Glomerular visceral epithelial cell (primary cell): ENCODE results near the gene KCNJ10.

ENCODE experiments used
- DNase-seq: peaks from one replicate; pipeline ENCODE4 v3.0.0-alpha.2; 2016; ENCODE audit errors: extremely low spot score

The KCNJ10 gene

DNA sequence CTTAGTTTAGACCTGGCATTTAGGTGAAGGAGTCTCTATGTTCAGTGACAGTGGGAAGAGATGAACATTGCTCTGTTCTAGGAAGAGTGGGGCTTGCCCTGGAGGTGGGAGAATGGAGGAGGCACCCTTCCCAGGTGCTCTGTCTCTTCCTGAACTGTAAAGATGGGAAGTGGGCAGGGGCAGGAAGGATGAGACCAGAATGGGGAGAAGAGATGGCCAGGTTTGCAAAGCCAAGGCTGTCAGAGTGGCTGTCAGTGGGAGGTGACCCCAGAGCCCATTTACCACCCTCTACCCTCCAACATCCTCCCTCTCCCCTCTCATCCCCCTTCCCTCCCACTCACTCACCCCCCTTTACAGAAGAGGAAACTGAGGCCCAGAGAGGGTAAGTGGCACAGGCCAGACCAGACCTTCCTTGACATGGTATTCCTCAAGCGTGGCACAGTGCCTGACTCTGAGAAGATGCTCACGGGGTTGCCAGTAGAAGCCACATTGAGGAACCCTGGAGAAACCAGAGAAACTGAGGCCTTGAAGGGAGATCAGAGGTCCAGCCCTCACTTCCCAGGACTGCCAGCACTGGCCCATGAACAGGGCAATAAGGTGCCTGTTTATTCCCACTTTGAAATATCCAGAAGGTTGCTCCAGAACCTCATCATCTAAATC is 29.9 kb upstream of the KCNJ10 start:
- DNase-seq: no peak

DNA sequence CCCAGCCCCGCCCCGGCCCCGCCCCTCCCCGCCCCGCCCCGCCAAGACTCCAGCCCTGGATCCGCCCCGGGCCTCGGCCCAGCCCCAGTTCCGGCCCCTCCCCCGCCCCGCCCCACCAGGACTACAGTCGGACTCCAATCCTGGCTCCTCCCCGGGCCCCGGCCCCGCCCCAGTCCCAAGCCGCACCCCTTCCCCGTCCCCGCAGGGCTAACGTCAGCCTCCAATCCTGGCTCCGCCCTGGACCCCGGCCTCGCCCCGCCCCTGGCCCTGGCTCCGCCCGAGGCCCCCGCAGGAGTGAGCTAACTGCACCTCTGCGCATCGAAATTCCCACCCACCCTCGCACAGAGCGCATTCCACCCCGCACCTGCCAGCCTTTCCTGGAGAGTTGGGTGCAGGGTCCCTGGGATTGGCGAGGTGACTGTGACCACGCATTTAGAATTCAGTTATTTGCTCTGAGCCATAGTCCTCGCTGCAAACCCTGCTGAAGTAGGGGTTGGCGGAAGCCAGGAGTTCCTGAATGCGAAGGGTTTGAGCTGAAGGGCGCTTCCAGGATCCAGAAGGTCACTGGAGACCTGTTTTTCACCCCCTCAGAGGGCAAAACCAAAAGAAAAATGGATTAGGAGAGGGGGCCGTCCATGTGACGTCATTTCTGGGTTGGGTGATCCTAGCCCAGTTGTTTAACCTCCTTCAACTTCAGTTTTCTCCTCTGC is 29.0 kb upstream of the KCNJ10 start:
- peak; percentile 96 for DNase-seq

DNA sequence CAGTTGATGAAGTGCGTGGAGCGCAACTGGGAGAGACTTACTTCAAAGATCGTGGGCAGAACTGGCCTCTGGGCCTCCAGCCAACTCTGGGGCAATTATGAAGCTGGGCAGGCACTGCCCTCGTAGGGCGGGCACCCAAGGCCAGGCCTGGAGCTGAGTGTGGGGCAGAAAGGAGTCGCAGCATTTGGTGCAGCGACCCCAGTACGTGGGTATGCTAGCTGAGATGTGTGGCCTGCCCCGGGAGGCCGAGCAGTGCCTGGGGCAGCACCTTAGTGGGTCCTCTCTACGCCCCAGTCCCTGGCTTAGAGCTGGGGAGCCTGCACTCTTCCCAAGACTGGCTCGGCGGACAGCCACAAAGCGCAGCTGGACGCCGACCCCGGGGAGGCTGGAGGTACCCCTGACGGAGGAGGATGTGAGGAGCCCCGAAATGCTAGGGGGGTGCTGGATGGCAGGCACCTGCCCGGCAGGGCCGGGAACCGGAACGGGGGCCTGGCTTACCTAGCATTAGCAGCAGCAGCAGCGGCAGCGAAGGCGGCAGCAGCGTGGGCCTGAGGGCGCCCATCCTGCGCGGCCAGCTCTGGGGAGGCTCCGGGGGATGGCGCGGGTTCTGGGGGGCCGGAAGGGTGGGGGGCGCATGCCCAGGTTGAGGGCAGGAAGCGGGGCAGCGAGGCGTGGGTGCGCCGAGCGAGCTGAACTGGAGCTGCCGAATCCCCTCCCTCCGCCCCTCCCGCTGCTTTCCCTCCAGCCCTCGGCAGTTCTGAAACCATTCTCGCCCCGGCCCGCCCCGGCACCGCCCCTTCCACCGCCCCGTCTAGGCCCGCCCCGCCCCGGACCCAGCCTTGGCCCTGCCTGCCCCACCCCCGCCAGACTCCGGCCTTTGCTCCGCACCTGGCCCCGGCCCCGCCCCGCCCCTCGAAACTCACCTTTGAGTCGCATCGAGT is 28.2 kb upstream of the KCNJ10 start, which contains the start of gene IGSF8:
IGSF8 (minus strand) TSS at position 709 of the 941 bp plus-strand sequence; CDS start at position 562, 147 bp downstream.
- DNase-seq: peak; percentile 50

DNA sequence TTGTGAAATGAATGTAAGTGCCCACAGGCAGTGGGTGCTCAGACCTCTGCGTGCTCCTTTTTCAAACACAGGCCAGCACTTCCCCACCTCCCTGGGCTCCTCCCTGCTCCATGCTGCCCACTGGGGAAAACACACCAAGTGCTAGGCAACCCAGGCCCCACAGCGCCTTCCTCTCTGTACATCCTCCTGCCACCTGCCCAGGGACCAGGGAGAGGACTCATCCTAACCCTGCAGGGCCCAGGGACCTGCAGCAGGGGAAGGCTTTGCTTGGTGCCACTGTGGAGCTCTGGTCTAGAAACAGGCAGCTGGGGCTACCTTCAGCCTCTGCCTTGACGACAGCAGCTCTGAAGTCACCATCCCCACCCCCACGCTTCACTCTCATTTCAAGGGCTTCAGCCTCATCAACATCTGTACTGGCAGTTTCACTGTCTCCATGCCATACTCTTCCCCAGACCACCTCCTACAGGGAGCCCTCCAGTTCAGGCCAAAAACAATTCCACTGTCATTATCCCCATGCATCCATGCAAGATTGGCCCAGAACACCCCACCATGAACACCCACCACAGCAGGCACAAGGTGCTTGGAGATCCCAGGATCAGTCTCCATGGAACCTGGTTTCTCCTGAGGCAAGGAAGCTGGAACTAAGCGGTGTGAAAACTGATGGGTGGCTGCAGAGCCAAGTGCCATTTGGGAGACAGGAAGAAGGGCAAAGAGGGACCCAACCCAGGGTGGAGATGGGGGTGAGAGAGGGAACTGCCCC is 27.4 kb upstream of the KCNJ10 start:
- DNase-seq: no peak

DNA sequence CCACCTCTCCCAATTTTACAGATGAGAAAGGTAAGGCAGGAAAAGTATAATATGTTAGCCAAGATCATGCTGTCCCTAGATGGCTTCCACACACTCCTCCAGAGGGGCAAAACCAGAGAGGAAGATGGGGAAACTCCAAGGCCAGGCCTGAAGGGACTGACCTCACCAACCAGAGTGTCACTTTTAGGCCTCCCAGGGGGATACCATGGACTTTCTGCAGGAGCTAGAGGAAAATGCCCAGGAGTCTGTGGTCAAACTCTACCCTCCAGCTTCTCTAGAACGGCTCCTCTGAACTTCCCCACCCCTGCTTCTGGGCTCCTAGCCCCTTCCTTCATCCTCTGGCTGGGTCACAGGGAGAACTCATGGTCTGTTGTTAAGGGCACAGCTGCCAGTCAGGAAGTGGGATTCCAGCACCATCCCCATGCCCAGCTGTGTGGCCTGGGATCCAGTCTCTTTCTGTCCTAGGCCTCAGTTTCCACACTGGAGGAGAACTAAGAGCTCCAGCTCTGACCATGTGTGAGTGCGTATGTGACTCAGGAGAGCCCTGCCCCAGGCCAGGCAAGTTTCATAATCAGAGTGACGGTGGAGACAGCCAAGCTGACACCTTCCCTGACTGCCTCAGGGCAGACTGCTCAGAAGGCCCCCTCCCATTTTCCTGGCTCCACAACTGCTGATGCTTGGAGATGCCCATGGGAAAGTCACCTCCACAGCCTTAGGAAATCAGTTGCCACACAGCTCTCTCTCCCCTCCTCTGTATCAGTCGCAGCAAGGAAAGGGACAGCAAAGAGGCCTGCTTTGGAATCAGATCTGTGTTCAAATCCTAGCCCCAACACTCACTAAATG is 26.5 kb upstream of the KCNJ10 start:
- no peak for DNase-seq

DNA sequence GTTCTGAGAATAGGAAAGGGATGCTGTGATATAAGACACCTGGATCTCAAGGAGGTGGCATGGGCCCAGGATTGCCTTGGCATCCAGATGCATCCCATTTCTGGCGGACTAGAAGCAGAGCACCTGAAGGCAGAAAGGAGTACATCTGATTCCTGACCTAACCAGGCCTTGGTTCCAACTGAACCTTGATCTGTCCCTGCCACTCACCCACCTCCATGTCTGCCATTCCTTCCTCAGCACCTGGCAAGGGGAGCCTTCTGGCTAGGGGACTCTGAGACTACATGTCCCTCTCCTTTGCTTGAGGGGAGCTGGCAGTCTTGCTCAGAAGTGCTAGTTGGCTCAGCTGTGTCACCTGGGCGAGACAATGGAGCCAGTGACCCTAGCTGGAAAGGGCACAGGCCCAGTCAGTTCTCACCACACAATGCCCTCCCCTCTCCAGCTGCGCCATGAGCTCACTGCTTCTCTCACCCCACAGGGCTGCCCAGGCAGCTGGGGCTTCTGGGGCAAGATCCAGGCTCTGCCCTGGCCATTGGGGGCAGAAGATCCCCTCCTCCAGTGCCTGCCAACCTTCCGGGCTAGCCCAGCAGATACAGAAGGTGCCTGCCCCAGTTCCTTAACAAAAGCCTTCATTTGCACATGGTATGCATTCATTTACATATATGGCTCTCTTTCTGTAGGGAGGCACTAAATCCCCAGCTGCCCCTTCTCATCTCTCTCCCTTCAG is 25.6 kb upstream of the KCNJ10 start:
- DNase-seq: no peak

DNA sequence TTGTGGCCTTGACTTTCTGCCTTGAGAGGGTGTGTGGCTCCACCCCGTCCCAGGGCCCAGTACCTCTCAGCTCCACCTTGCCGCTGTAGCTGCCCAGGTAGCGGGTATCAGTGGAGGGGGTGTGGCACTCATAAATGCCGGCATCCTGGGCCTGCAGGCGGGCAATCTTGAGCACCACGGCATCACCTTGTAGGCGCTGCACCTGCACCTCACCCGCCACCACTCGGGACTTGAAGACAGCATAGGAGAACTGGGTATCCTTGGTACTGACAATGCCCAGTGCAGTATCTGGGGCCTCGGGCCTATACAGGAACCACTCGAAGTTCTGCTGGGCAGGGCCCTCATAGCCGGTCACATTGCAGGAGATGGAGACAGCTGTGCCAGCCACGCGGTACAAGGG is 24.8 kb upstream of the KCNJ10 start:
- no peak for DNase-seq

DNA sequence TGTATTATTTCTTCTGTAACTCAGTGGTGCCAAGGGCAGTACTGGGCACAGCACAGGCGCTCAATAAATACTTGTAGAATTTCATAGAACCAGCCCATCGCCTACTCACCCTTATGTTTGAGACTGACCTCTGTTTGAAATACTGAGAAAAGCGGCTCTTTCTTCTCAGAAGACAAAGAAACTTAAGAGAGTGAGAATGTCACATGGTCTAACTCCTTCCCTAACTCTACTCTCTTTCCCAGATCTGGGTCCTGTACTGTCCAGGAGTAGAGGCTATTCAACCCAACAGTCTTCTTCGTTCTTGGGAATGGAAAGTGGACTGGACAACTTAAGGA is 24.3 kb upstream of the KCNJ10 start:
- no peak for DNase-seq

DNA sequence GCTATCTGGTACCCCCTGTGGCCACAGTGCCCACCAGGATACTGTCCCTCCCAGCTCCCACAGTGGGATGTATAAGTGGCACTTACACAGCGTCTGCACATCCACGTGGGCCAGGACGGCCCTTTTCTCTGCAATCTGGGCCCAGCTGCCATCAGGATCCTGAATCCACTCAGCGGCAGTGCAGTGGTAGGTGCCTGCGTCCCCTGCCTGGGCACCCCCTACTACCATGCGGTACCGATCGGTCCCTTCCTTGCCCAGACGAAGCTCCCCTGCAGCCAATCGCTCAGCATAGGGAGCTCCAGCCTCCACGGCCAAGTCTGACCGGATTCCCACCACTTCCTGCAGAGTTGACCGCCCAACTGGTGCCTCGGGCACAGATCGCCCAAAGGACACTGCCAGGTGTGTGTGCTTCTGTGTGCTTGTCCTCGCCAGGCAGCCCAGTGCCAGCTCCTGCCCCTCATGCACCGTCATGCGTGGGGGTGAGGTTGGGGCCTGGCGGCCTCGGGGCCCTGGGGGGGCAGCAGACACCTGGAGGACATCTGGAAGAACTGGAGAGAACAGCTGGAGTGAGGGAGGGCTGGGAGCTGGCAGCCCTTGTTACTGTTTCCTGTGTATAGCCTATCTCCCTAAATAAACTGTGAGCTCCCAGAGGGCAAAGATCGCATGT is 23.8 kb upstream of the KCNJ10 start:
- no peak for DNase-seq

DNA sequence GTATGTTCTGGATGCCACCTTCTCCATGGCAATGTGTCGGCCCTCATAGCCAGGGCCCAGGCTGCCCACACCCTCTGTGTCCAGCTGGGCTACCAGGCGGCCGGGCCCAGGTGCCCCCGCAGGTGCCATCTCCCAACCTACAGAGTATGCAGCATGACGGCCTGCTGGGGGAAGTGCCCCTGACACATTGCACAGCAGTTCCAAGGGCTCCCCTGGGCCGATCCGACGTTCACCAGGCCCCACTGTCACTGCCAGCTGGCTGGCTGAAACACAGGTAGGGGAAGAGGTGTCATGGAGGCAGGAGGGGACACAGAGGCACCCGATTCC is 23.1 kb upstream of the KCNJ10 start:
- DNase-seq: no peak

DNA sequence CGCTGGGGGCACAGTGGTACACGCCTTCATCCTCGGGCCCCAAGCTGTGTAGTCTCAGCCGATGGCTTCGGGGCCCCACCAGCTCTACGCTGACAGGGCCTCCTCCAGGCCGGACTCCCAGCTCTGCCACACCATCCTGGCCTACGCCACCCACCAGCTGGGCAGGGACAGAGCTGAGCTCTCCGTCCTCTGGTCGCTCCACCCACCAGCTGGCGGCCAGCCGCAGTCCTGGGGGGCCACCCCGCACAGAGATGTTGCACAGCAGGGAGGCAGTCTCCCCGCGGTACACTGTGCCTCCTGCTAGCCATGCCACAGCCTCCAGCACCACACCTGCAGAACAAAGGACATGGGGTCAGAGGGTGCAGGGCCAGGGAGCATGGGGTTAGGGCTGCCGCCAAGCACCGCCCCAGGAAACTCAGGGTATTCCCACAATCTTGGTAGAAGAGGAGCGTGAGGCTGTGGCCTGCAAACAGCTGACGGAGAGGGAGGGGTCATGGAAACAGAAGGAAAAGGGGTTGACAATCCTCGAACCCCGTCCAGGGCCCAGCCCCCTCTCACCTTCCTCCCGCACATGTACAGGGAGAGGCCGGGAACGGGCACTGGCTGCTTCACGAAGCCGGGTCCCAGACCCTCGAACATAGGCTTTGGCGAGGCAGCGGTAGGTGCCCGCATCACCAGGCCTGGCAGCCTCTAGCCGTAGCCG is 22.6 kb upstream of the KCNJ10 start:
- DNase-seq: no peak

DNA sequence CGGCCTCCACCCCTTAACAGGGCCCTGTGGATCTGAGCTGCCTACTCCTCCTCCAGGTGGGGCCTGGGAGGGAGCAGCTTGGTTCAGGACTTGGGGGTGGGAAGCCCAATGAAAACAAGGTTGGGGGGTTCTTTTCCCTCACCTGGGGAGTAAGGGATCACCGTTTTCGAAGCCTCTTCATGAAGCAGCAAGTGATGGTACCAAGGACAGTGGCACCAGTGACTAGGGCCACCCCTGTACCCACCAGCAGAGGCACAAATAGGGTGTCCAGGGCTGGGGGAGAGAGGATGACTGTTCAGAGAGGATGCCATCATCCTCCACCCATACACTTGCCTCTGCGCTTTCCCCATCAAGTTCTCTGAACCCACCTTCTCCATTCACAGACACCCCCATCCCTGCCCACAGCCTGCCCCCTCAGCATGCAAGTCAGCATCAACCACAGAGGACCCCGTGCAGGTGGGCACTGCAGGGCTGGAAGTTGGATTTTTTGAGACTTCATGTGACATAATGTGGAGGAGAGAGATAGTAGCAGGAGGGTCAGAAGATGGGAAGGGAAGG is 21.8 kb upstream of the KCNJ10 start:
- DNase-seq: no peak

DNA sequence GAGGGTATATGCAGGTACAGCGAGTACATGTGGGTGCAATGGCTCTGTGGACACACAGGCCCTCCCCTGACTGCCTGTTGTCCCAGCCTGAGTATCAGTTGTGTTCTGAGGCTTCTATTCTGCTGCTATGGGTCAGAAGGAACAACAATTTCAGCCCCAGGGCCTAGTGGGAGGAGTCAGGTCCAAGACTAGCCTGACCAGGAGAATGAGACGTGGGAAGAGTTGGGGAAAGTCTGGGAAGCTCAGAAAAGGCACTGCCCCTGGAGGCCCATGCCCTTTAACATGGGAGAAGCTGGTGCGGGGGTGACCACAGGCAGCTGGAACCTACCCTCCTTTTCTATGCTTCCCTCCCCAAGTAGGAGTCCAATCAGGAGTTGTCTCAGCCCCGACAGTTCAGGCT is 20.8 kb upstream of the KCNJ10 start:
- DNase-seq: no peak

DNA sequence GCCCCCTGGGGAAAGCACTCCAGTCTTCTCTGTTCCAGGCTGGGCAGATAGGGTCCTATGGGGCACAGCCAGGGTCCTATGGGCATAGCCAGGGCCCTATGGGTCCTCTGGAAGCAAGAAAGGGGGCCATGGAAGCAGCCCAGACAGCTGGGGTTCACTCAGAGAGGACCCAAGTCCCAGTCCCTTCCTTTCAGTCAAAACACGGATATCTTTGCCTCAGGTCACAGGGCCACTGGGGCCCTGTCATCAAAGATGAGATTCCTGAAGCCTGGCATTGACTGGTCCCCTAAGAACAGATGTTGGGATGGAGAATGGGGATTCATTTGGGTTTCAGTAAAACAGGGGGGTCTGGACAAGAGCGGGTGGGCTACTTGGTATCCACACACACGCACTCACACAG is 19.9 kb upstream of the KCNJ10 start:
- DNase-seq: no peak

DNA sequence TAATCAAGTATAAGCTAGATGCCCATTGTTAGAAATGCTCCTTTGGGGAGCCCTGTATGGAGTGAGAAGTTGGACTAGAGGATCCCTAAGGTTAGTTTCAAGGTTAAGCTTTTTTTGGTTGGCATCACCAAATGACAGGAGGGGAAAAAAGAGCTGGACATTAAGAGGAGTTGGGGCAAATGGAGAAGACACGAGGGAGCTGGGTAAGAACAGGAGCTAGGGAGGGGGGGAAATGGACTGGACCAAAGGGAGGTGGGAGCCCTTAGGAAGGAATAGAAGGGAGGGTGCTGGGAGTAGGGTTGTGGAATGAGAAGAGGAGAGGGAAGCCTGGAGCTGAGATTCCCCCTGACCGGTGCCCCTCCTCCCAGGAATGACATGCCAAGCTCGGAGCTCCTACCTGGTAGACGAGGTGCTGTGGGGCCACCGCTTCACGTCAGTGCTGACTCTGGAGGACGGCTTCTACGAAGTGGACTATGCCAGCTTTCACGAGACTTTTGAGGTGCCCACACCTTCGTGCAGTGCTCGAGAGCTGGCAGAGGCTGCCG is 17.2 kb upstream of the KCNJ10 start:
- DNase-seq: no peak

DNA sequence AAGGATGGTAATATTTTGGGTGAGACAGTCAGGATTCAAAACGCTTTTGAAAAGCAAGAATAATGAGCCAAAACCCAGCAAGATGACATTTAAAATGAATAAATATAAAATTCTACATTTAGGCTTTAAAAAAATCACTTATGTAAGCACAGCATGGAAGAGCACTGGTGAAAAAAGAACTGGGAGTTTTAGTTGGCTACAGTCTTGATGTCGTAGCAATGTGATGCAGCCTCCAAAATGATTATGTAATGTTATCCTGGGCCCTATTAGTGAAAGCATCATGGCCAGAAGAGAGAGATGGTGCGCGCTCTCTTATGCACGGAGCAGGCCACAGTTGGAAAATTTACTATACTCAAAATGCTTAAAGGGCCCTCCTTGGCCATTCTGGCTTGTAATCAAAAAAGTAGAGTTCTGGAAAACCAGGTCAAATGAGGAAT is 16.5 kb upstream of the KCNJ10 start:
- DNase-seq: no peak

DNA sequence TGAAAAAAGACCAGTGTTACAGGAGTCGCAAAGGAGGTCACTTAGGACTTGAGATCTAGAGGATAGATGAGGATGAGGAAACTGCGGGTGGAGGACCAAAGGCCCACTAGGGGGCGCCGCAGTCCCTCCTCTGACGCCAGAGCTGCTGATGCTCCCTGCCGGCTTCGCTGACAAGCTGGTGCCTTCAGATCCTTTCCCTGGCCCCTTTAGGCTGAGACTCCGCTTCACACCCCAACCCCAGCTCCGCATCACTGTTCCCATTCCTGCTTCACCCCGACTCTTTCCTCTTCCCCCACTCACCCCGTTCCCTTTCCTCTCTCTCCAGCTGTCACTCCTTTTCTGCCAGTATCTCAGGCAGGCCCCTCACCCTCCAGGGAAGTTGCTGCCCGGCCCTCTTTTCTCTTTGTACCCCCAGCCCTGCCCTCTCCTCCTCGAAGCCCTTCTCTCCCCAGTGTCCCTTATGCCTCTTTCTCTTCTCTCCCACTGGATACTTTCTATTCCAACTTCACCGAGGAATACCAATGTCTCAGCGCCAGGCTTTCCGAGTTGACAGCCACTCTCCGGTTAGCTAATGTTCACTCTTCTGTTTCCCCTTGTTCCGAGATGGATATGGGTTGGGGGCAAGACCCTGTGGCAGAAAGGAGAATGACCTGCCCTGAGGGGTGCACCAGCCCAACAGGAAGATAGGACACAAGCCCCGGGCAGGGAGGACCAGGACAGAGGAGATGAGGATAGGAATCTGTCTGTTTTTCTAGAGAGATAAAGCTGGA is 15.9 kb upstream of the KCNJ10 start:
- DNase-seq: peak; percentile 66
